Neuron (in vitro differentiated cells): Measurements from ENCODE around the gene IRF2BP2.

Experiments
- H2AFZ ChIP-seq: one replicate; pipeline ENCODE4 v1.6.1; 2013; ENCODE audit warnings: low read depth, mild to moderate bottlenecking, inconsistent platforms, low read length, moderate library complexity
- H3K27me3 ChIP-seq: one replicate; pipeline ENCODE4 v1.6.1; 2013; ENCODE audit warnings: low read length; ENCODE audit not compliant: insufficient read depth
- H3K36me3 ChIP-seq: one replicate; pipeline ENCODE4 v1.6.1; 2013; ENCODE audit warnings: low read length; ENCODE audit not compliant: insufficient read depth
- H3K4me1 ChIP-seq: one replicate; pipeline ENCODE4 v1.6.1; 2013; ENCODE audit warnings: low read length; ENCODE audit not compliant: insufficient read depth
- H3K4me3 ChIP-seq: 2 replicates; pipeline ENCODE4 v1.5.1; 2013; ENCODE audit warnings: mild to moderate bottlenecking, low read length, moderate library complexity
- H3K9me3 ChIP-seq: one replicate; pipeline ENCODE4 v1.6.1; 2013; ENCODE audit warnings: low read length

IRF2BP2 gene

GRCh38 chr1:234584926-234585325, 25.1 kb downstream of the IRF2BP2 start:
- Histone ChIP-seq H3K36me3 (no peaks in the 10 kb centered on the region), H3K4me1 (peaks cover 5% of the 10 kb centered on the region), H3K27me3 (no peaks in the 10 kb centered on the region), H3K4me3 (no peak overlapping the region), H2AFZ (no peak overlapping the region), H3K9me3 (no peaks in the 10 kb centered on the region)

- no peaks in the 10 kb centered on the region for H3K36me3 ChIP-seq
- H3K4me1 ChIP-seq, result peaks cover 5% of the 10 kb centered on the region
- H3K4me3 ChIP-seq, result no peak overlapping the region
- H2AFZ ChIP-seq, result no peak overlapping the region
- no peaks in the 10 kb centered on the region for H3K27me3 ChIP-seq
- no peaks in the 10 kb centered on the region for H3K9me3 ChIP-seq
Observed at GRCh38 chr1:234584420-234584805, 25.6 kb downstream of the IRF2BP2 start.

GRCh38 chr1:234583755-234584419, 26.1 kb downstream of the IRF2BP2 start:
- no peak overlapping the region for H2AFZ ChIP-seq
- H3K4me1 ChIP-seq, result peaks cover 5% of the 10 kb centered on the region
- no peaks in the 10 kb centered on the region for H3K9me3 ChIP-seq
- H3K36me3 ChIP-seq, result no peaks in the 10 kb centered on the region
- no peak overlapping the region for H3K4me3 ChIP-seq
- no peaks in the 10 kb centered on the region for H3K27me3 ChIP-seq

GRCh38 chr1:234582681-234583301, 27.2 kb downstream of the IRF2BP2 start:
- Histone ChIP-seq H3K27me3 (no peaks in the 10 kb centered on the region), H3K4me1 (peaks cover 5% of the 10 kb centered on the region), H2AFZ (no peak overlapping the region), H3K9me3 (no peaks in the 10 kb centered on the region), H3K36me3 (no peaks in the 10 kb centered on the region), H3K4me3 (no peak overlapping the region)

- Histone ChIP-seq H3K9me3 (no peaks in the 10 kb centered on the region), H3K36me3 (no peaks in the 10 kb centered on the region), H2AFZ (no peak overlapping the region), H3K4me1 (peaks cover 5% of the 10 kb centered on the region), H3K27me3 (no peaks in the 10 kb centered on the region), H3K4me3 (no peak overlapping the region)
Observed at GRCh38 chr1:234582186-234582585, 27.8 kb downstream of the IRF2BP2 start.

- H3K36me3 ChIP-seq, result no peaks in the 10 kb centered on the region
- no peak overlapping the region for H2AFZ ChIP-seq
- peaks cover 5% of the 10 kb centered on the region for H3K4me1 ChIP-seq
- no peaks in the 10 kb centered on the region for H3K27me3 ChIP-seq
- no peak overlapping the region for H3K4me3 ChIP-seq
- H3K9me3 ChIP-seq, result no peaks in the 10 kb centered on the region
Observed at GRCh38 chr1:234581063-234581714, 28.8 kb downstream of the IRF2BP2 start.

- no peak overlapping the region for H3K4me3 ChIP-seq
- H3K9me3 ChIP-seq, result no peaks in the 10 kb centered on the region
- no peak overlapping the region for H2AFZ ChIP-seq
- H3K4me1 ChIP-seq, result peaks cover 5% of the 10 kb centered on the region
- no peaks in the 10 kb centered on the region for H3K36me3 ChIP-seq
- H3K27me3 ChIP-seq, result no peaks in the 10 kb centered on the region
Observed at GRCh38 chr1:234579967-234580366, 30.0 kb downstream of the IRF2BP2 start.

GRCh38 chr1:234578735-234579134, 31.2 kb downstream of the IRF2BP2 start:
- no peaks in the 10 kb centered on the region for H3K4me1 ChIP-seq
- no peak overlapping the region for H2AFZ ChIP-seq
- H3K9me3 ChIP-seq, result no peaks in the 10 kb centered on the region
- H3K36me3 ChIP-seq, result no peaks in the 10 kb centered on the region
- no peaks in the 10 kb centered on the region for H3K27me3 ChIP-seq
- no peak overlapping the region for H3K4me3 ChIP-seq

GRCh38 chr1:234578087-234578486, 31.9 kb downstream of the IRF2BP2 start:
- Histone ChIP-seq H3K4me1 (no peaks in the 10 kb centered on the region), H2AFZ (no peak overlapping the region), H3K27me3 (no peaks in the 10 kb centered on the region), H3K4me3 (no peak overlapping the region), H3K9me3 (no peaks in the 10 kb centered on the region), H3K36me3 (no peaks in the 10 kb centered on the region)

GRCh38 chr1:234573711-234574299, 36.2 kb downstream of the IRF2BP2 start:
- H3K9me3 ChIP-seq, result no peaks in the 10 kb centered on the region
- H3K36me3 ChIP-seq, result no peaks in the 10 kb centered on the region
- H3K4me3 ChIP-seq, result no peak overlapping the region
- no peaks in the 10 kb centered on the region for H3K27me3 ChIP-seq
- H3K4me1 ChIP-seq, result peaks cover 12% of the 10 kb centered on the region
- H2AFZ ChIP-seq, result no peak overlapping the region

GRCh38 chr1:234572966-234573365, 37.0 kb downstream of the IRF2BP2 start:
- Histone ChIP-seq H3K4me3 (no peak overlapping the region), H3K4me1 (peaks cover 12% of the 10 kb centered on the region), H2AFZ (no peak overlapping the region)

GRCh38 chr1:234571702-234572101, 38.3 kb downstream of the IRF2BP2 start:
- Histone ChIP-seq H3K27me3 (no peaks in the 10 kb centered on the region), H3K36me3 (no peaks in the 10 kb centered on the region), H3K4me3 (no peak overlapping the region), H2AFZ (no peak overlapping the region), H3K9me3 (peaks cover 3% of the 10 kb centered on the region), H3K4me1 (peaks cover 12% of the 10 kb centered on the region)

More at GRCh38 chr1:234572966-234573365, 37.0 kb downstream of the IRF2BP2 start:
- H3K9me3 ChIP-seq, result no peaks in the 10 kb centered on the region
- H3K36me3 ChIP-seq, result no peaks in the 10 kb centered on the region
- H3K27me3 ChIP-seq, result no peaks in the 10 kb centered on the region
